ENCODE results near the gene MESP2. TPM values are rescaled to one million over a fixed set of nuclear protein-coding genes. Genes with fewer than 3 reads are reported as not detected.

Gene MESP2
- total and polyA plus RNA-seq, 2 of the 13 experiments (the other 11 are each of a cell fraction or from before 2014, with no cell fraction given) = not detected

DNA sequence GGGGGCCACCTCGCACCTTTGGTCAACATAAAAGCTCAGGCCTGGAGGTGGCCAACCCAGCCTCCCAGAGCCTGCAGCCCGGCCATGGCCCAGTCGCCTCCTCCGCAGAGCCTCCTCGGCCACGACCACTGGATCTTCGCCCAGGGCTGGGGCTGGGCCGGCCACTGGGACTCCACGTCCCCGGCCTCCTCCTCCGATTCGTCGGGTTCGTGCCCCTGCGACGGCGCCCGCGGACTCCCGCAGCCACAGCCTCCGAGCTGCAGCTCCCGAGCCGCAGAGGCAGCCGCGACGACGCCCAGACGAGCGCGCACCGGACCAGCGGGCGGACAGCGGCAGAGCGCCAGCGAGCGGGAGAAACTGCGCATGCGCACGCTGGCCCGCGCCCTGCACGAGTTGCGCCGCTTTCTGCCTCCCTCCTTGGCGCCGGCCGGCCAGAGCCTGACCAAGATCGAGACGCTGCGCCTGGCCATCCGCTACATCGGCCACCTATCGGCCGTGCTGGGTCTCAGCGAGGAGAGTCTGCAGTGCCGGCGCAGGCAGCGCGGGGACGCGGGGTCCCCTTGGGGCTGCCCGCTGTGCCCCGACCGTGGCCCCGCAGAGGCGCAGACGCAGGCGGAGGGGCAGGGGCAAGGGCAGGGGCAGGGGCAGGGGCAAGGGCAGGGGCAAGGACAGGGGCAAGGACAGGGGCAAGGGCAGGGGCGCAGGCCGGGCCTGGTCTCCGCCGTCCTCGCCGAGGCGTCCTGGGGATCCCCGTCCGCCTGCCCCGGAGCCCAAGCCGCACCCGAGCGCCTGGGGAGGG, at the start of gene MESP2 (continued):
- 0 out of 2 replicates have a peak, but pooled peaks have one; percentile 40 for TF ChIP-seq ZNF318 (CRISPR knock-in tag; IDR thresholded peaks at IDR 0.05)
- TF ChIP-seq DNMT3B (CRISPR knock-in tag; conservative IDR thresholded peaks at IDR 0.05) = no peak
- peak; percentile 59; the same call in 1 of the 2 replicates for TF ChIP-seq ZNF430 (CRISPR knock-in tag; IDR thresholded peaks at IDR 0.05)
- TF ChIP-seq ATF1 (CRISPR knock-in tag; IDR thresholded peaks at IDR 0.05) = no peak
- TF ChIP-seq, protein P1, sequence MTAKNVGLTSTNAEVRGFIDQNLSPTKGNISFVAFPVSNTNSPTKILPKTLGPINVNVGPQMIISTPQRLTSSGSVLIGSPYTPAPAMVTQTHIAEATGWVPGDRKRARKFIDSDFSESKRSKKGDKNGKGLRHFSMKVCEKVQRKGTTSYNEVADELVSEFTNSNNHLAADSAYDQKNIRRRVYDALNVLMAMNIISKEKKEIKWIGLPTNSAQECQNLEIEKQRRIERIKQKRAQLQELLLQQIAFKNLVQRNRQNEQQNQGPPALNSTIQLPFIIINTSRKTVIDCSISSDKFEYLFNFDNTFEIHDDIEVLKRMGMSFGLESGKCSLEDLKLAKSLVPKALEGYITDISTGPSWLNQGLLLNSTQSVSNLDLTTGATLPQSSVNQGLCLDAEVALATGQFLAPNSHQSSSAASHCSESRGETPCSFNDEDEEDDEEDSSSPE (CRISPR knock-in tag; IDR thresholded peaks at IDR 0.05) = peak; percentile 96
- TF ChIP-seq PRDM10 (CRISPR knock-in tag; IDR thresholded peaks at IDR 0.05; ENCODE audit: low read depth) = no peak
- peak; percentile 91; the same call in 1 of the 2 replicates for TF ChIP-seq ZBTB38 (CRISPR knock-in tag; IDR thresholded peaks at IDR 0.05)
- TF ChIP-seq NKX3-1 (CRISPR knock-in tag; IDR thresholded peaks at IDR 0.05) = peak; percentile 80; the same call in 1 of the 2 replicates
- no peak for TF ChIP-seq ZNF746 (CRISPR knock-in tag; IDR thresholded peaks at IDR 0.05)
- TF ChIP-seq, protein P2, sequence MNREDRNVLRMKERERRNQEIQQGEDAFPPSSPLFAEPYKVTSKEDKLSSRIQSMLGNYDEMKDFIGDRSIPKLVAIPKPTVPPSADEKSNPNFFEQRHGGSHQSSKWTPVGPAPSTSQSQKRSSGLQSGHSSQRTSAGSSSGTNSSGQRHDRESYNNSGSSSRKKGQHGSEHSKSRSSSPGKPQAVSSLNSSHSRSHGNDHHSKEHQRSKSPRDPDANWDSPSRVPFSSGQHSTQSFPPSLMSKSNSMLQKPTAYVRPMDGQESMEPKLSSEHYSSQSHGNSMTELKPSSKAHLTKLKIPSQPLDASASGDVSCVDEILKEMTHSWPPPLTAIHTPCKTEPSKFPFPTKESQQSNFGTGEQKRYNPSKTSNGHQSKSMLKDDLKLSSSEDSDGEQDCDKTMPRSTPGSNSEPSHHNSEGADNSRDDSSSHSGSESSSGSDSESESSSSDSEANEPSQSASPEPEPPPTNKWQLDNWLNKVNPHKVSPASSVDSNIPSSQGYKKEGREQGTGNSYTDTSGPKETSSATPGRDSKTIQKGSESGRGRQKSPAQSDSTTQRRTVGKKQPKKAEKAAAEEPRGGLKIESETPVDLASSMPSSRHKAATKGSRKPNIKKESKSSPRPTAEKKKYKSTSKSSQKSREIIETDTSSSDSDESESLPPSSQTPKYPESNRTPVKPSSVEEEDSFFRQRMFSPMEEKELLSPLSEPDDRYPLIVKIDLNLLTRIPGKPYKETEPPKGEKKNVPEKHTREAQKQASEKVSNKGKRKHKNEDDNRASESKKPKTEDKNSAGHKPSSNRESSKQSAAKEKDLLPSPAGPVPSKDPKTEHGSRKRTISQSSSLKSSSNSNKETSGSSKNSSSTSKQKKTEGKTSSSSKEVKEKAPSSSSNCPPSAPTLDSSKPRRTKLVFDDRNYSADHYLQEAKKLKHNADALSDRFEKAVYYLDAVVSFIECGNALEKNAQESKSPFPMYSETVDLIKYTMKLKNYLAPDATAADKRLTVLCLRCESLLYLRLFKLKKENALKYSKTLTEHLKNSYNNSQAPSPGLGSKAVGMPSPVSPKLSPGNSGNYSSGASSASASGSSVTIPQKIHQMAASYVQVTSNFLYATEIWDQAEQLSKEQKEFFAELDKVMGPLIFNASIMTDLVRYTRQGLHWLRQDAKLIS (CRISPR knock-in tag; IDR thresholded peaks at IDR 0.05) = no peak
- no peak; the same call in 1 of the 2 replicates for TF ChIP-seq ZNF121 (CRISPR knock-in tag; IDR thresholded peaks at IDR 0.05)
